HG03354 (cell line): ENCODE data around the gene OR51G1.
"Not testable (repeated sequence)": the region's sequence is repeated elsewhere in the genome, so short reads cannot be mapped to it uniquely, and the experiment has no call there.

Source experiments
- ATAC-seq: cut with Tn5 transposase; IDR thresholded peaks from one replicate; pipeline ENCODE4 v1.9.1; 2021; ENCODE audit warnings: mild to moderate bottlenecking; ENCODE audit not compliant: unreplicated experiment, poor library complexity, severe bottlenecking

The OR51G1 gene

GRCh38 chr11:4924239-4924638 is at the start of gene OR51G1:
Gene OR51G1 (minus strand): TSS chr11:4924339. CDS start chr11:4924339, 0 bp downstream.
- ATAC-seq: no peak

- no peak for ATAC-seq
Observed at GRCh38 chr11:4962816-4963215, 38.7 kb upstream of the OR51G1 start.

GRCh38 chr11:4960877-4961276 is 36.7 kb upstream of the OR51G1 start:
- ATAC-seq: no peak

DNA sequence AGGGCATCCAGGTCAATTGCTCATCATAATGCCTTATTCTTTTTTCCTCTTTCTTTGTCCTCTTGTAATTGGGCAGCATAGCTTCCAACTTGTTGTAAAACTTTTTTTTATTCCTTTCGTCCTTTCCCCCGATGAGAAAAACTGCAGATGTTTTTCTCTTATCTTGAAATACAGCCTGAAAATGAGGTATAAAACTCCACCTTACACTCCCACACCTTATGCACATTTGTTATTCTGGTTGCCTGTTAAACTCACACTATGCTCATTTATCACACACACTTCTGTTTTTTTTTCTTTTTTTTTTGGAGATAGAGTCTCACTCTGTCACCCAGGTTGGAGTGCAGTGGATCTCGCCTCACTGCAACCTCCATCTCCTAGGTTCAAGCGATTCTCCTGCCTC is 33.3 kb upstream of the OR51G1 start:
- no peak for ATAC-seq

GRCh38 chr11:4955613-4956012 is 31.5 kb upstream of the OR51G1 start, which contains the start of gene OR51A2:
Gene OR51A2 (minus strand): TSS chr11:4955713. CDS start chr11:4955713, 0 bp downstream.
- ATAC-seq: not testable (repeated sequence)

DNA sequence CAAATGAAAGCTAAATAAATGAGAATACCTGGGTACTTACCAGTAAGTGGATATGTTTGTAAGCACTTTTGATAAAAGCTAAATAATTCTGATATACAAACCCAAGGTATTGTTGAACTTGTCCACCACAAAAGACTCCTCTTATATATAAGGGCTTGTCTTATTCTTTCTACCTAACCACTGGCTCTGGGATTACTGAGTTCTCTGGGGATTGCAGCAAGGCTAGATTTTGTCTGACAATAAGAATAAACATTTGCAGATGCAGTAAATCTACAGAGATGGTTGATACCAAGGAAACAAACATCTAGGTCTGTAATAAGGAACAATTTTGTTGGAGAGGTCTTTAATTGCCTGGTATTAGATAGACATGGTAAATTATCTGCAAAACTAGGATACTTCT is 23.4 kb upstream of the OR51G1 start, which contains the start of gene OR51A4:
Gene OR51A4, minus strand, starts transcription at position 101 of the 400 bp plus-strand sequence. CDS start 505 bp downstream, outside the sequence.
- no peak for ATAC-seq

DNA sequence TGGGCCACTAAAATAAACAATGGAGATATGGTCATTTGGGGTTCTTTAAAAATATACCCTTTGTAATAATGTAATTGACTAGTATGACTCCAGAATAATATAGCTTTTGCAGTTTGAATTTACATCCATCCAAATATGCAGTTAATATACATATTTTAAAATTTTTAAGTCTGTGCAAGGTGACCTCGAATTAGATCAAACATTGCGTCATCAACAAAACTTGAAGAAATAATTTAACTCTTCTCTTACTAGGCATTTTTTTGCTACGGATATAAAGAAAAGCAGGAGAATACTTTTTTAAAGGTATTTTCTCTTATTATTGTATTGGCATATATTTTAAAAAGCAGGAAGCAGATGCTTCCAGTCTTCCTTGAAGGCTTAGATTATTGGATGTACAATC is 12.6 kb upstream of the OR51G1 start:
- no peak for ATAC-seq

DNA sequence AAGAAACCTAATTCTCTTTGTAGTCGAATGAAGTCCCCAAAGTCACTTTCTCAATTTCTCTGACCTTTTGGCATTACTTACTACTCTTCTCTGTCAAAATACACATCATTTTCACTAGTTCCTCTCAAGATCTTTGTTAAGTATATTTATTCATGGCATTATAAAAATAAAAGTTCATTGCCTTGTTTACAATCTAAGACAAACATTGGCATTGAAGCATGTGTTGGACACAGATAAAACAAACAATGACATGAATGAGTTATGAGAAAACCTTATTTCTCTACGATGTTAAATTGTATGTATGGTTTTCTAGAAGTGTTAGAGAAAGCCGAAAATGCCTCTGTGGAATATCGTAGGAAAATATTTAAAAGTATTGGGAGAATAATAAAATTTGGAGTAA is 8.6 kb upstream of the OR51G1 start:
- no peak for ATAC-seq

DNA sequence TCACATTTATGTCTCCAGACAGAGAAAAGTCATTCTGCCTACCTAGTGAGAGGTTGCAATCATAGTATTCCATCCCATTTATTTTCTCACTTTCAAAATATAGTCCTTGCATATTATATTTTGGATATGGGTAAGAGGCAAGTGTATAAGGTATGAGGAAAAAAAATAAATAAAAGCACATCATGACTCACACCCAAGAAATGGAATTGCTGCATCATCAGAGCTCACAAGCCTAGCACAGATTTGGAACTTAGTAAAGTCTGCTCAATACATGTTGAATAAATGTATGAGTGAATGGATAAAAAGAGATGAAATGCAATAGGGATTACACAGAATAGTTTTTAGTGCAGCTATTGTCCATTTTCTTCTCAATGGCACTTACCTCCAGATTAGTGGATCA is 2.5 kb upstream of the OR51G1 start:
- ATAC-seq: no peak

- no peak for ATAC-seq
Observed at GRCh38 chr11:4922304-4922703, 1.8 kb downstream of the OR51G1 start.

DNA sequence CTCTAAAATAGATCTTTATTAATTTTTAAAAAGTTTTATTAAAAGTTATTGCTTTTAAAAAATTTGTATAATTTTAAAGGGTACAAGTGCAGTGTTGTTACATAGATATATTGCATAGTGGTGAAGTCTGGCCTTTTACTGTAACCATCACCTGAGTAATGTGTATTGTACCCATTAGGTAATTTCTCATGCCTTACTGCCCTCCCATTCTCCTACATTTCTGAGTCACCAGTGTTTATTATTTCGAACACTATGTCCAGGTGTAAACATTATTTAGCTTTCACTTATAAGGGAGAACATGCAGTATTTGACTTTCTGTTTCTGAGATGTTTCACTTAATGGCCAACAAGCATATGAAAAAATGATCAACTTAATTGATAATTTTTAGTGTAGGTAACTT is 2.3 kb downstream of the OR51G1 start:
- no peak for ATAC-seq

GRCh38 chr11:4919250-4919649 is 4.9 kb downstream of the OR51G1 start, which contains the start of gene OR51G2:
Gene OR51G2 (minus strand): TSS chr11:4919350. CDS start chr11:4915663, 3,687 bp downstream.
- ATAC-seq: no peak

DNA sequence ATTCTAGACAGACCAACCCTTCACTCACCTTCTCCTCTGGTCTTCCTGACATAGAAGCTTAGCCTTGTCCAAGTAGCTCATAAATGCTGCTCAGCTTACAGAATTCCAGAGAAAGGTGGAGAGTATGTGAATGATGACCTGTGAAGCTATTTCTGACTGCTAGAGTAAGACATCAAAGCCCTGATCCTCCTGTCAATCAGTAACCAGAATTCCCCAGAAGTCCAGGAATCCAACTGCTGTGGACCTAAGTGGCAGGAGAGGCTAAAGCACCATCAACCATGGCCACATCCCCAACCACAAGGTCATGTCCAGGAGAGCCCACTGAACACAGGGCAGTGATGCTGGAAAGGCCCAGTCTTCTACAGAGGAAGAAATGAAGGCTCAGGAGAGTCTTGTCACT is 7.6 kb downstream of the OR51G1 start:
- ATAC-seq: no peak

DNA sequence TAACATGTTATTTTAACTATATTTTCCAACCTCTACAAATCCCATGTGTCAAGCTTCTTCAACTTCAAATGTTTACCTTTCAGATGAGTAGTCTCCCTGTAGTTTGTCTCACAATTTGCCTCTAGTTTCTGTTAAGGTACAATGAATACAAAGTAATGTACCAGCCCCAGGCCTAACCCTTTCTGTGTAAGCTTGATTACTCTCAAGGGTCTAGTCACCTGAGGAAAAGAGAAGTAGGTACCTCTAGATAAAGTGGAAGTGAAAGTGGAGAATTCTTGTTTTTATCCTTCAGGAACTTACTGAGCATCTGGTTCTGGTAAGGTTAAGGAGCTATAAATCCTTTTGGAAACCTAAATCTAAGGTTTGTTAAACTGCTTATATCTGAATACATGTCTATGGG is 20.7 kb downstream of the OR51G1 start, which contains the start of gene OR51A7:
Gene OR51A7, plus strand, starts transcription at position 300 of the 400 bp plus-strand sequence. CDS start 3,587 bp downstream, outside the sequence.
- no peak for ATAC-seq

- ATAC-seq: no peak
Observed at GRCh38 chr11:4891996-4892640, 32.0 kb downstream of the OR51G1 start.

- no peak for ATAC-seq
Observed at GRCh38 chr11:4890279-4890678, 33.9 kb downstream of the OR51G1 start.

DNA sequence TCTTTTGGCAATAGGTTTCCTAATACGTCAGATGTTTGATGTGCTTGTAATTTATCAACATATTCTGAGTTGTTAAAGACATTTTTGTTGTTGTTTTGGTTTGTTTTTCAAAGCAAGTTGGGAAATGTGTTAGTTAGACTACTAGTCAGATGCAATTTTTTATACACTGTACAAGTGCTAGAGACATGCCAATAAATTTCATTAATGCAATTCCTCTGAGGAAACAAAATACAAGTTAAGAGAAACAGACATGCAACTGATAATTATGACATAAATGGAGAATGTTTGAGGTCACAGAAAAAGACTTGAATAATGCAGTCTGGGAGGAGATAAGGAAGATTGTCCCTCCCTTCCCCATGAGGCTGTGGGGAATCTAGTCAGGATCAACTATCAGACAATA is 36.5 kb downstream of the OR51G1 start:
- ATAC-seq: no peak

DNA sequence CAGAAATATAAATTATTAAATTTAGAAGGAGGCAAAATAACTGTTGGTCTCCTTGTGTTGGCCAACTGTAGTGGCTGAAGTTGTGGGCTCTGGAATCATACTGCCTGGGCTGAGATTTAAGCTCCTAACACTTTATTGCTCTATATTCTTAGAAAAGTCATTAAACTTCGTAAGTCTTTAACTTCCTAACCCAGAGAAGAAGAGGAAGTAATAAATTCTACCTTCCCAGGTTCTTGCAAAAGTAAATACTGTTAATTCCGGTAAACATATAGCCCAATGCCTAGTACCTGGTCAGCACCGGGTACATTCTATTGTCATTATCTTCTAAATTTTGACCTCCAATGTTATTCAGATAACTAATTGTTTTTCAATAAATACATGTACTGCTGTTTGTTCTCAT is 38.0 kb downstream of the OR51G1 start:
- no peak for ATAC-seq

- no peak for ATAC-seq
Observed at GRCh38 chr11:4884361-4884760, 39.8 kb downstream of the OR51G1 start.

DNA sequence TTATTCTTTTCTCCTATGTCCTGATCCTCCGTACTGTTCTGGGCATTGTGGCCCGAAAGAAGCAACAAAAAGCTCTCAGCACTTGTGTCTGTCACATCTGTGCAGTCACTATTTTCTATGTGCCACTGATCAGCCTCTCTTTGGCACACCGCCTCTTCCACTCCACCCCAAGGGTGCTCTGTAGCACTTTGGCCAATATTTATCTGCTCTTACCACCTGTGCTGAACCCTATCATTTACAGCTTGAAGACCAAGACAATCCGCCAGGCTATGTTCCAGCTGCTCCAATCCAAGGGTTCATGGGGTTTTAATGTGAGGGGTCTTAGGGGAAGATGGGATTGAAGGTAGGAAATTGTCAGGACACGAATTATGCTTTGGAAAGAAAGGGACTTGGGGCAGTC is 41.6 kb downstream of the OR51G1 start:
- ATAC-seq: no peak

DNA sequence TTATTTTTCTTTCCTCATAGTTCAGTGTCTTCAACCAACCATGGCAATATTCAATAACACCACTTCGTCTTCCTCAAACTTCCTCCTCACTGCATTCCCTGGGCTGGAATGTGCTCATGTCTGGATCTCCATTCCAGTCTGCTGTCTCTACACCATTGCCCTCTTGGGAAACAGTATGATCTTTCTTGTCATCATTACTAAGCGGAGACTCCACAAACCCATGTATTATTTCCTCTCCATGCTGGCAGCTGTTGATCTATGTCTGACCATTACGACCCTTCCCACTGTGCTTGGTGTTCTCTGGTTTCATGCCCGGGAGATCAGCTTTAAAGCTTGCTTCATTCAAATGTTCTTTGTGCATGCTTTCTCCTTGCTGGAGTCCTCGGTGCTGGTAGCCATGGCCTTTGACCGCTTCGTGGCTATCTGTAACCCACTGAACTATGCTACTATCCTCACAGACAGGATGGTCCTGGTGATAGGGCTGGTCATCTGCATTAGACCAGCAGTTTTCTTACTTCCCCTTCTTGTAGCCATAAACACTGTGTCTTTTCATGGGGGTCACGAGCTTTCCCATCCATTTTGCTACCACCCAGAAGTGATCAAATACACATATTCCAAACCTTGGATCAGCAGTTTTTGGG is 42.2 kb downstream of the OR51G1 start, which contains the start of gene OR51T1:
Gene OR51T1, plus strand, starts transcription at position 41 of the 641 bp plus-strand sequence. Its CDS starts 0 bp downstream, at position 41.
- no peak for ATAC-seq
